DLD1 (cell line): Measurements from ENCODE around the gene ZFP62.

Experiments
- in situ Hi-C: cut with HindIII; loops from 2 replicates; pipeline ENCODE4 v1.10.0; 2017; ENCODE audit warnings: low sequenced_read_pairs

The ZFP62 gene

DNA sequence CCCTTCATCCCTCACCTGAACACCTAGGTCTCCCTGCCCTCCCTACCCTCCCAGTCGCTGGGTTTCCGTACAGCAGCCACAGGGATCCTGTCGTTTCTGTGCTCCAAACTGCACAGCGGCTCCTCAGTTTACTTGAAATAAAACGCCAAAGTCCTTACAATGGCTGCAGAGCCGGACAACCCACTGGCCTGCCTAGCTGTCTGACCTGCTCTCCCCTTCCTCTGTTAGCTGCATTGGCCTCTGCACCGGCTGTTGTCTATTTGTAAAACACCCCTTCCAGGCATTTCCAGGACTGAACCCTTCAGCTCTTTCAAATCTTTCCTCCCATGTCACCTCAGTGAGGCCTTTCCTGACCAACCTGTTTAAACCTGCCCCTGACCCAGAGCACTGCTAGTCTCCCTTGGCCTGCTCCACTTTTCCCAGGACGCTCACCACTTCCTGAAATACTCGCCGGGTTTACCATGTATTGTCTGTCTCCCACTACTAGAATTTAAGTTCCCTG, 49.4 kb downstream of the ZFP62 start:
- in situ Hi-C loops, result no loop called here

DNA sequence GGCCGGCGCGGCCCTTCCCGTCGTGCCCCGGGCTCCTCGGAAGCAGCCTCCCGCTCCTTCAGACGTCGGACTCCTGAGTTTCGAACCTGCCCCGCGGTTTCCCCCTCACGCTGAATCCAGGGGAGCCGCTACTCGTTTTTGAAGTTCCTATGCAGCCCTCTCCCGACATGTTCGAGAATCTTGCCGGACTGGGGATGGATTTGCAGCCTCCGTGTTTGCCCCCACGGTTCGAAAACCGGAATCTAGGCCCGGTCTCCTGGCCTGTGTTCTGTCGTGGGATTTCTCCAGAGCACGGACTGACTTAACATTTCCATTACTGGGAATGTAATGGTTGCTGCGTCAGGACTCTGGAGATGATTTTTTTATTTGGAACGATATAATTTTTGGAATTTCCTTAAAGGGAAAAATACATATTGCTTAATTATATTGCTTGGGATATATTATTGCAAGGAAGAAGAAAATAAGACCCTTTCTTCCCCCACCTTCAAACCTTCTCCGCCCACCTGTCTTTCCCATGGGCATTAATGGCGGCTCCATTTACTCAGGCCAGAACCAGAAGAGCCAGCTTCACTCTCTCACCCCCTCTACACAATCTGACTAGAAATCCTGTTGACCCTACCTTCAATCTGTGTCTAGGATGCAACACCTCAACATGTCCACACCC, 50.0 kb downstream of the ZFP62 start:
- in situ Hi-C loops, result no loop called here

DNA sequence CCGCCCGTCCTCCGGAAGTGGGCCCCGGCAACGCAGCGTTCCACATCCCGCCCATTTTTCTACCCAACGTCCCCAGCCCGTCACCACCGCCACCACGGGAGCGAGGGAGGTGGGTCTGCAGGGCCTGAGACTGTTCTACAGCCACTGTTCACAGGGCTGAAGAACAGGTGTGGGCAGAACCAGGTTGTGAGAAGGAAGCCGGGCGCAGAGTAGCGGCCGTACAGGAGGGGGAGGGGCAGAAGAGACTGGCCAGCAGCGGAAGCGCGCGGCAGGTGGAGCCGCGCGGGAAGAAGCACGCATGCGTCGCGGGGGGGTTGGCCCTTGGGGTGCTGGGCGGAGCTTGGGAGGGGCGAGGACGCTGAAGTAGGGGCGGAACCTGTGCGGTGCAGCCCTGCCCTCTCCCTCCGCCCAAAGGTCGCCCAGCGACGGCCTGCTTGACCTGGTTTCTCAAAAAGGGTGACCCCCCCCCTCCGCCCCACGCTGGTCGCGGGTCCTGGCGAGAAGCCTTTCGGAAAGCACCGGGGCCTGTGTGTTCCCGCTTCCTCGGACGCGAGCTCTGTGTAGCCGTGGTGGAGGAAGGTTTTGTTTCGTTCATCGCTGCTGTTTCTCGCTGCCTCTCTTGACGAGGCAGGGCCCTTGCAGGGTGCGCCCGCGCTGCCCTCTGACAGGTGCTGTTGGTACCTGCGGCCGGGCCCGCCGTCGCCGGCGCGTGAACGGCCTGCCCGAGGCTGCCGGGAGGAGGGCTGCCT, 50.7 kb downstream of the ZFP62 start:
- in situ Hi-C loops, result no loop called here

DNA sequence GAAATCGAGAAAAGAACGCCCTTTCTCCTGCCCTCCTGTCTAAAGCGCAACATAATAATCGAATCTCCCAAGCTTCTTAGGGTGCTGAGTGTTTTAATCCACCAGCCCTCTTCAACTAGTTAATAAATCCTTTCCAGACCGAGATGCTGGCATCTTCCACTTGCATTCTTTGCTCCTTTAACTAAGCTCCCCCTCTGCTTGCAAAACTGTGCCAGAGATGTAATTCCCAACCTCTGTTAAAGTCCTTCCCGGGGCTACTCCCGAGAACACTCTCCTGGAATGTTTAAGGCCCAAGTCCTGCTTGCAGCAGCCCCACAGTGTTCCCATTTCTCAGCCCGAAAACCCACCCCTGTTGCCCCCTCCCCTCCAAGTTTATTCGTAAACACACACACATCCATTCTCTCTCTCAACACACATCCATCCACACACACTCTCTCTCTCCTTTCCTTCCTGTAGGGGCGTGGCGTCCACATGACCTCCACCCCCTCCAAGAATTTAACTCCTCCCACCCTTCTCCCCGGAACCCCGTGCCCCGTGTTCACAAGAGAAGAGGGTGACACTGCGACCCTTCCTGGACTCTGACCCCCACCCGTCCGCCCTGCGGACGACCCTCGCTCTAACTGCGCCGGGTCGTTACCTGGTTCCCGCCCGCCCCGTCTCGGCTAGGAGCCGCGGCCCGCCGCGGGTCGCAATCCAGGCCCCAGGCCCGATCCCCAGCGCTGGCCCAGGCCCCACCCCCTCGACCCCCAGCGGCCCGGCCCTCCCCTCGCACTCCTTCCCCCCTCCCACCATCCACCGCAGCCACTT, 51.5 kb downstream of the ZFP62 start:
- in situ Hi-C loops, result no loop called here

DNA sequence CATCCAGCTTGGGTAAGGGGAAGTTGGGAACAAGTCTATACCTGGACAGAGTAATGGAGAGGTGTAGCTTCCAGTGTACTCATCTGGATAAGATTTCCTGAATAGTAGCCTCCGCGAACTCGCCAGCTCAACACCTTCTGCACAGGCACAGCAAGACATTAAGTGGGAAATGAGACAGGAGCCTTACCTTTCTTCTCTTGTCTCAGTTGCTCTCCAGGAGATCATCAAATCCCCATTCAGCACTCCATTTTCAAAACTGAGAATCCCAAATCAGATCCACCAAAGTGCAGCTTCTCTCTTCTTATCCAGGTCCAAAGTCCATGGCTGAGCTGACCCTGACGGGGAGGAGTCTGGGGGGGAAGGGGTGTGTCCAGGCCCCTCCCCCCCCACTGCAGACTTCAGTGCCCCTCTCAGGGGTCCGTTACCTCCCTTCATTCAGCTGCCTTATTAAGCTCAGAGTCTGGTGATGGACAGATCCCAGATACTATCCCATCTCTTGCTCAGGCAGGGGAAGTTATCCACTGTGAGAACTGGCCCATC, 52.5 kb downstream of the ZFP62 start:
- in situ Hi-C loops, result no loop called here

DNA sequence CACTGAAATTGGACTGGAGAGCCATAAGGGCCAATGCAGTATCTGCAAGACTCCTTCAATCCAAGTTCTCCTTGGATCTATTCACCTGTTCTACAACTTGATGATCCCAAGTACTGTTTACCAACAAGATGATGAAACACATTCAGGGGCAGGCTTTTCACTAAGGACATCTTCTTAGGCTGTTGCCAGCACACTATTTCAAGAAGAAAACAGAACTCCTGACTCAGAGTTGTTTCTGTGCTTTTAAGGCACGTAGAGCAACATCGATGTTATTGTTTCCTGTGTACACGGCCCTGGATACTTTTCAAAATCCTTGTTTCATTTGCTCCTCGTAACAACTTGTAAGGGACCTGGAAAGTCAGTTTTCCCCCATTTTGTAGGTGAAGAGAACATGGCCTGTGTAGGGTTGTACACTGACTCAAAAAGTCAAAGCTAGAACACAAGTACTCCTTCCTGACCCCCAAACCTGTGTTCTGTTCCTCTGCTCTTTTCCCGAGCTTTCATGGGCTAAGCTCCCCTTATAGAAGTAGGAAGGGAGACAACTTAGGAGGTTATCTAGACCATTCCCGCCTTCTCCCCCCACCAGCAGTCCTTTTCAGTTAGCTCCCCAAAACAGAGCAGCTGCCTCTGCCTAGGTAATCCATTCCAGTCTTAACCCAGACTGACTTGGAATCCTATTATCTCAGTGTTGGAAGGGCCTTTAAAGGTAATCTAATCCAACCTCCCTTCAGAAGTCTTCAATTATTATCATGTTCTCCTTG, 53.2 kb downstream of the ZFP62 start:
- in situ Hi-C loops, result no loop called here

DNA sequence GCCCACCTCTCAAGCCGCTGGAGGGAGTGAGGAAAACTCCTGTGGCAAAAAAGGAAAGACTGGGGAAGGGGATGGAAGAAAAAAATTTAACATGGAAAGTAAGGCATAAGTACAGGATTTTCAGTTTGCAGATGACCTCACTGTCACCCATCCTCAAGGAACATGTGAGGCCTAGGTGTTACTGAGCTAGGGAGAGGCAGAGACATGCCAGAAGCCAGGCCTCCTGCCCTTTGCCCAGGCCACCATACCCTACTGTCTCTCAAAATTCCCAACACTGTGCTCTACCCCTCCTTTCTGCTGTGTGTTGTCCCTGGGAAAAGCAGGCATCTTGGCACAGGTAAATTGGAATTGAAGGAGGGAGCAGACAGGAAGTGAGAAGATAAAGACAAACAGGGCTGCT, 54.0 kb downstream of the ZFP62 start:
- in situ Hi-C loops, result no loop called here

DNA sequence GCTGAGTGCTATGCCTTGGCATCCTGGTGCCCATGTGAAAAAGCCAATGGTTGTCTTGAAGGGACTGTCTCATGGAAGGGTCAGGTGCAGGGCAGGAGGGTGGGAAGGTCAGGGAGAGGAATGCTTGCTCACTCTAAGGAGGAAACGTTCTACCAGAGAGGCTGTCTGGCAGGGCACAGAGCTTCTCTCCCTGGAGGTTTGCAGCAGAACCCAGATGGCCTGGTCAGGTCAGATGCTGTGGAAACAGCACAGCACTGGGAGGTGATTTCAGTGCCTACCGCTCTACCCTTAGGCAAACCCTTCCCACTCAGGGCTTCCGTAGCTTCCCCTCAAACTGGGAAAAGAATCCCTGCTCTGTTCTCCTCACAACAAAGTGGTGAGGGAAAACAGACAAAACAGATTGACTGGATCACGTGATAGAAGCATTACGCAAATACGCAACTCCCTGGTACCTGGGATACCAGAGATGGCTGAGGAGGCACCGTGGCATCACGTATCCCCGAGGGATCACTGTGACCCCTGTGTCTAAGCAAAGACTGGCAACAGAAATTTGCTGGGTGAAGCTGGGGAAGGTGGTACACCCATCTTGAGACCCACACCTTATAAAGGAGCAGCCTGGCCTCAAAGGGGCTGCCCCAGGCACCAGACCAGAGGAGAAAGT, 54.6 kb downstream of the ZFP62 start:
- in situ Hi-C loops, result no loop called here

DNA sequence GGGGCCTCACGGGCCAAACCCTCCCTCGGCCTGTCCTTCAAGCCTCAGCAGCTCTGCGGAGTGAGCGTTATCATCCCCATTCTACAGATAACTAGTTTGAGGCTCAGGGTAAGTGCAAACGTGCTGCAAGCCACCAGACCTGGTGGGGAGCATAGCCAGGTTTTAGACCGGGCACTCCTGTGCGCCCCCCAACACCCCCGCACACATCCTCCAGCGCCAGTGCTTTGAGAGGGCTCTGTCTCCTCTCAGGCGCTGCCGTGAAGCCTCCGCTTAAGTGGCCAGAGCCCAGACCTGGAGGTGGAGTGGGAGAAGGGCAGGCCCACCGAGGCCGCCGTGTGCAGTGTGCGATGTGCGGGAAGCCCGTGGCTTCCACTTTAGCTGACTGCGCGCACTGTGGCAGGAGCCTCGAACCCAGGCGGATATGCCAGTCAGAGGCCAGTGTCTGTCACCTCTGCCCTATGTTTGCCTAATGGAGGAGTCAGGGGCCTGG, 56.9 kb downstream of the ZFP62 start:
- in situ Hi-C loops, result no loop called here

DNA sequence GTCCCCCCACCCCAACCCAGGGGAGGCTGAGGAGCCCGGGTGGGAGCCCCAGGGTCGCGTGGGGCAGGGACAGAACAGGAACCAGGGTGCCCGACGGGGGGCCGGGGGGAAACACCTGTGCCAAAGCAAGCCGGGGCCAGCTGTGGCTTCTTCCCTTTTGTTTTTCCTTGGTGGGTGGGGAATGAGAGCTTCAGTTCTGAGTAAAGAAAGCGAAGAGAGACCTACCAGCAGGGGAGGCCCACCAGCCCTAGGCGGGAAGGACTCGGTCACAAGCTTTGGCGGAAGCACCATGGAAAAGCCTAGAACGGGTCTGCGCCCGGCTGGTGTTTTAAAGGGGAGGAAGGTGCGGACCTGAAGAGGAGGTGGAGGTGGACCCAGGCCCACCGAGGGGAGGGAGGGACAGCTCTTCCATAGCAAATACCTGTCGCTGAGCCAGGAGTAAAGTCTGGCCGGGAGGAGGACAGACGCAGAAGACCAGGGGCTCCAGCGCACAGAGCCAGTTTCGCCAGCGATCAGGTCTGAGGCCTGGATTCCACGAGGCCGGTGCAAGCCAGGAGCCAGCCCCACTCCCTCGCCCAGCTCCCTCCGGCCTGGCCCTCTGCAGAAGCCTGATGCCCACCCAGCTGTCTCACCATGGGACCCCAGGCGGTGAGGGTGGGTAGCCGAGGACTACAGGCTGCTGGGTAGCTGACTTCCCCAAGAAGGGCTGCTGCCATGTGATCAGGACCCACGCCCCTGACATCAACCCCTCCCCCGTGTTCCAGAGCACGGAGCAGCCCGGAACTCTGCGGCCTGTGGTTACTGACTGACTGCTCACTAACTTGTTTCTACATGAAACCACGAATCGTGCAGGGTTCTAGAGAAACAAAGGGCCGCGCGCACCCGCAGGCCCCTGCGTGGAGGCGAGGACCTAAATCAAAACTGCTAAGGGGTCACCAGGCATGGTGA, 57.6 kb downstream of the ZFP62 start:
- in situ Hi-C loops, result no loop called here

DNA sequence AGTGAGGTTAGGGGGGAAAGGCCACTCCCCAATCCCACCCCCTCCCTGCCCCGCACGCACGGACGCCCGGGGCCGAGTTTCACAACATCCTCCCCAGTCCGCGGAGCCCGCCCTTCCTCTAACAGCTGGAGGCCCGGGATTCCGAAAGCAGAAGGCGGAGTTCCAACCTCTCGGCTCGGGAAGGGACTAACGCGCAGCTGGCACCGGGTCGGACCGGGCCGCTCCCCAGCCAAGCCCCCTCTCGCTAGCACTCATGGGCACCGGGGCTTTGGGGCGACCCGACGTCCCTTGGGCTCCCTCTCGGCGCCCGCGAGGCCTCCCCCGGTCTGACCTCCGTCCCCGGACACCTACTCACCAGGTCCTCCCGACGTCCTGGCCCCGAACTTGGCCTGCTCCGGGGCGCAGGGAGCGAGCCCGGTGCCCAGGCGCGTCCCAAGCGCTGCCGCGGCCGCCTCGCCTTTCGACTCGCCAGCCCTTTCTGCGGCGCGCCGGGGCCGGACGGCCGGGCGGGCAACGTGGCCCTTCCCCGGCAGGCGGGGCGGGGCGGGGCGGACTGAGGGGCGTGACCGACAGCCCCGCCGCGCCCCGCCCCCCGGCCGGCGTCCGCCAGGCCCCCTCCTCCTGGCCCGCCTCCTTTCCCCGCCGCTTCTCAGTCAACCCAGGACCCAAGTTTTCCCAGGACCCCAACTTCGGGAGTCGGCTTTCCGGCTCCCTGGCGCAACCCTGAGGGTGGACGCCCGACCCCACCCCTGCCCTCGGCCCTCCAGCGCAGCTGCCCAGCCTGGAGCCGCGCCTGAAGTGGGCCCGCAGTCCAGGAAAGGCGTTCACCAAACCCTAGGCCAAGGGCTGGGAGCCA, 58.5 kb downstream of the ZFP62 start, which contains the start of gene MGAT1:
MGAT1 (minus strand) TSS at position 482 of the 856 bp plus-strand sequence. CDS start 9,835 bp downstream, outside the sequence.
- in situ Hi-C loops, result no loop called here

DNA sequence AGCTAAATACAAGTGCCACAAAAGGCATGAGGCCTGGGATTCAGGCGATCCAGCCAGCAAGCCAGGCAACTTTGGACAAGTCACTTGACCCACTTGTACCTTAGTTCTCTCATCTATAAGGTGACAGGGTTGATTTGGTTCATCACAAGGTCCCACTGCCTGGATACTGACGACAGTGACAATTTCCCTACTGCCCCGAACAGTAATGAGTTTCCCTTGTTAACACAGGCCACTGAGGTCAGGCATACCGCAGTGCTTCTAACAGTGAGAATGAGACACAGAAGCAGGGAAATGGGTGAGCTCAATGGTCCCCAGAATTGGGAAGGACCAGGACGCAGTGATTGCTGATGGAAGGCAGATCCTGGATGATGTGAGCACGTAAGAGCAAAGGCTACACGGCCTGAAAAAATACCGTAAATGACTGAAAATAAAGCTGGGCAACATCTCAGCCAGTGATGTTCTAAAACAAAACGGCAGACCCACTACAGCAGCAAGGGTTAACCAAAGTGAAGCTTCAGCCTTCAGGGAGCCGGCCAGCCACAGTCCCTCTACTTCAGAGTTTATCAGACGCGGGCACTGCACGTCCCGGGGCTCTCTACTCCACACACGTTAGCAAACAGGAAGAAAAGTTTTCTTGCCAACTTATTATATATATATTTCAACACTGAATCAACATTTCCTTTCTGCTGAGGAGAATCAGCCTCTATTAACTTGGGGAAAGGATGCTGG, 59.3 kb downstream of the ZFP62 start:
- in situ Hi-C loops, result no loop called here

DNA sequence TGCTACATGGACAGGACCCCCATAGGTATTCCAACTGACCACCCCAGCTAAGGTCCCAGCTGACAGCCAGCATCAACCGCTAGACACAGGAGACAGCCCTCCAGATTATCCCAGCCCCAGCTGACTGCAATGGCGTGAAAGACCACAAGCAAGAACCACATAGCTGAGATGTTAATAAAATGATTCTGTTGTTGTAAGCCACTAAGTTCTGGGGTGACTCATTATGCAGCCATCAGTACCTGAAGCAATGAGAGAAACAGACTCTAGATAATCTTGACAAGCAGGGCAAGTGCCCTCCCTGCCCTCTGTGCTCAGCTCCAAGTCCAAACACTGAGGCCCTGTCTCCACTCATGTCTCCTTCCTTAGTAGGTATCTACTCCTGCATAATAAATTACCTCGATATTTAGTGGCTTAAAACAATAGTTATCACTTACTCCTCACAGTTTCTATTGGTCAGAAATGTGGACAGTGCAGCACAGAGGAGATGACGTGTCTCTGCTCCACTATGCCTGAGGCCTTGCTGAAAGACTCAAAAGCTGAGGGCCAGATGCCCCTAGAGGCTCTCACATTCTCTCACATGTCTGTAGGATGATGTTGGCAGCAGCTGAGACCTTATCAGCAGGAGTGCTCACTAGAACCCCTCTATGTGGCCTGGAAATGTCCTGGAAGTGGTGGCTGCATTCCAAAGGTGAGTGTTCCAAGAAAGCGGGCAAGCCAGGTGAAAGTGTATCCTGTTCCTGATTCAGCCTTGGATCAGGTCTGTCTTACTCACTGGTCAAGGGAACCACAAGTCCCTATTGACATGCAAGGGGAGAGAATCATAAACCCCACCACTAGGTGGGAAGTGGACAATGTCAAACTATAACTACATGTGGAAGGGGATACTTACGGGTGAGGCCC, 60.9 kb downstream of the ZFP62 start:
- in situ Hi-C loops, result no loop called here

DNA sequence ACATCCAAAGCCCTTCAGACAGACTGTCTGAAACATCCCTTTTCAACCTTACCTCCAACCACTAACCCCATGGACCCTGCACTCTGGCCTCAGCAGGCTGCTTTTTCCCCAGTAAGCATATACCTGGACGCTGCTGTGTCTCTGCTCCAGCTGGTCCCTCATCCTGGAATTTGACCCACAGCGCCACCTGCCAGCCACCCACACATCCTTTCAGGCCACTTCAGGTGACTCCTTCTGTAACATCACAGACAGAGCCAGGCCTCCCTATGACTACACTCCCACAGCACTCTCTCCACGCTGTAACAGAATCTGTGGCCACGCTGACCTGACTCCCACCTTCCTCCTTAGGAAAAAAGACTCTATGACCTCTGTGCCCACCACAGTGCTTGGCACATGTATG, 61.9 kb downstream of the ZFP62 start:
- in situ Hi-C loops, result no loop called here

DNA sequence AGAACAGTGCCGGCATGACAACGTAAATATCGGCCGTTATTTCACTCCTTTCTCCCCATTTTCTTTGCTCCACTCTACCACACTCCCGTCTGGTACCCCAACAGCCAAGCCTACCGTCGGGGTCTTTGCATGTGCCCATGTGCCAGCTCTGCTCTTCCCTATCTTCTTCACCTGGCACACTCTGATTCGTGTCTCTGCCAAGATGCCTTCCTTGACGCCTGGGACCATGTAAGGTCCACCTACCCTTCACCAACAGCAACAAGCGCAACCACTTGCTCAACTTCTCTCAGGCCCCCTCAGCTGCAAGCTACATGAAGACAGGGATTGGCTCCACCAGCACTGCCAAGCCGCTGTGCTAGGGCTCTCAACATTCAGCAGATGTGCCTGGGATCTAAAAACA, 62.9 kb downstream of the ZFP62 start:
- in situ Hi-C loops, result no loop called here
